Skeletal muscle tissue (tissue), 4 donors: ENCODE results near the gene ALPI. TPM values are rescaled to one million over a fixed set of nuclear protein-coding genes. Genes with fewer than 3 reads are reported as not detected.
"Not testable (repeated sequence)": the region's sequence is repeated elsewhere in the genome, so short reads cannot be mapped to it uniquely, and the experiment has no call there.

Source experiments
- H3K27ac ChIP-seq: one replicate; pipeline ENCODE4 v1.7.0; 2013; ENCODE audit warnings: mild to moderate bottlenecking, low read depth, low read length, inconsistent platforms
- H3K27me3 ChIP-seq, 3 donors: one replicate each; pipeline ENCODE4 v1.7.0; 2013; ENCODE audit warnings: low read length in 3 of 3; ENCODE audit not compliant: control insufficient read depth in 3 of 3, insufficient read depth in 3 of 3
- H3K36me3 ChIP-seq, 3 donors: one replicate each; pipeline ENCODE4 v1.7.0; 2013; ENCODE audit warnings: low read length in 3 of 3; ENCODE audit not compliant: control insufficient read depth in 3 of 3, insufficient read depth in 3 of 3
- H3K4me1 ChIP-seq, 3 donors: one replicate each; pipeline ENCODE4 v1.7.0; 2013; ENCODE audit warnings: low read length in 3 of 3, mild to moderate bottlenecking in 3 of 3; ENCODE audit not compliant: control insufficient read depth in 3 of 3, insufficient read depth in 3 of 3
- H3K4me3 ChIP-seq, 3 donors: one replicate each; pipeline ENCODE4 v1.7.0; 2013; ENCODE audit warnings: low read length in 3 of 3
- H3K9ac ChIP-seq, 3 donors: one replicate each; pipeline ENCODE4 v1.7.0; 2013; ENCODE audit warnings: low read length in 3 of 3, mild to moderate bottlenecking in 3 of 3, moderate library complexity in 2 of 3, low read depth in 1 of 3
- H3K9me3 ChIP-seq, 3 donors: one replicate each; pipeline ENCODE4 v1.7.0; 2013; ENCODE audit warnings: low read length in 3 of 3; ENCODE audit not compliant: control insufficient read depth in 3 of 3
- total RNA-seq: library from RNA; depleted of rRNA; stranded (reverse); fragments of >200 nt; gene quantifications from one replicate; pipeline ENCODE4 v1.2.3, GENCODE V29; 2014
- donor health status: Osteomylitis.

The ALPI gene
- not detected for total RNA-seq

- Histone ChIP-seq H3K9me3 (no peaks in the 10 kb centered on the region), H3K27ac (no peak within 1 kb of the TSS), H3K4me1 (no peaks in the 10 kb centered on the region), H3K4me3 (no peak within 1 kb of the TSS), H3K9ac (no peak within 1 kb of the TSS), H3K27me3 (peaks cover 14 to 28% (median 22%) of the 10 kb centered on the region in 3 donors), H3K36me3 (no peaks in the 10 kb centered on the region)
These were observed at the start of gene ALPI for GRCh38 chr2:232455426-232456255. TSS of gene ALPI (plus strand) at chr2:232456153. CDS start at chr2:232456200, 47 bp downstream.

- H3K9me3 ChIP-seq = no peaks in the 10 kb centered on the region
- peaks cover 10 to 19% (median 11%) of the 10 kb centered on the region in 3 donors for H3K27me3 ChIP-seq
- no peak within 1 kb of the TSS for H3K27ac ChIP-seq
- no peak within 1 kb of the TSS for H3K4me3 ChIP-seq
- no peaks in the 10 kb centered on the region for H3K4me1 ChIP-seq
- no peaks in the 10 kb centered on the region for H3K36me3 ChIP-seq
- no peak within 1 kb of the TSS for H3K9ac ChIP-seq
These were observed 49.2 kb upstream of the ALPI start, which contains the start of gene ALPG for GRCh38 chr2:232406556-232407310. TSS of gene ALPG (plus strand) at chr2:232406844. CDS start at chr2:232406895, 51 bp downstream.

- not testable (repeated sequence) for H3K4me1 ChIP-seq
These were observed 48.4 kb upstream of the ALPI start for GRCh38 chr2:232407428-232408150.

DNA sequence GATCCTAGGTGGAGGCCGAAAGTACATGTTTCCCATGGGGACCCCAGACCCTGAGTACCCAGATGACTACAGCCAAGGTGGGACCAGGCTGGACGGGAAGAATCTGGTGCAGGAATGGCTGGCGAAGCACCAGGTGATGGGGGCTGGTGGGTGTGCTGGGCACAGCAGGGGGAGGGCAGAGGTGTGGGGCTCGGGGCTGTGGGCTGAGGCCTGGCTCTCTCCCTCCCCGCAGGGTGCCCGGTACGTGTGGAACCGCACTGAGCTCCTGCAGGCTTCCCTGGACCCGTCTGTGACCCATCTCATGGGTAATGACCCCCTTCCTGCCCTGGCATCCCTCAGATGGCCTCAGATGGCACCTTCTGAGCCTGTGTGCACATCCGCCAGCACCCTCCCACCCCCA lies 47.7 kb upstream of the ALPI start:
- H3K9me3 ChIP-seq, H3K4me1 ChIP-seq, H3K9ac ChIP-seq, H3K36me3 ChIP-seq, H3K27ac ChIP-seq, H3K4me3 ChIP-seq: not testable (repeated sequence)
- peaks cover 11 to 21% (median 12%) of the 10 kb centered on the region in 3 donors for H3K27me3 ChIP-seq

More at GRCh38 chr2:232407428-232408150, 48.4 kb upstream of the ALPI start:
- H3K27ac ChIP-seq, H3K4me3 ChIP-seq, H3K9me3 ChIP-seq, H3K36me3 ChIP-seq, H3K9ac ChIP-seq: not testable (repeated sequence)
- peaks cover 10 to 21% (median 11%) of the 10 kb centered on the region in 3 donors for H3K27me3 ChIP-seq

GRCh38 chr2:232409617-232410016 lies 46.3 kb upstream of the ALPI start:
- not testable (repeated sequence) for H3K9me3 ChIP-seq, H3K4me3 ChIP-seq, H3K27ac ChIP-seq, H3K36me3 ChIP-seq, H3K9ac ChIP-seq, H3K4me1 ChIP-seq
- peaks cover 14 to 22% (median 15%) of the 10 kb centered on the region in 3 donors for H3K27me3 ChIP-seq

GRCh38 chr2:232410238-232410900 lies 45.6 kb upstream of the ALPI start:
- no peak overlapping the region for H3K9ac ChIP-seq
- peaks cover 19 to 29% (median 22%) of the 10 kb centered on the region in 3 donors for H3K27me3 ChIP-seq
- no peaks in the 10 kb centered on the region for H3K36me3 ChIP-seq
- H3K9me3 ChIP-seq = no peaks in the 10 kb centered on the region
- no peak overlapping the region for H3K27ac ChIP-seq
- no peaks in the 10 kb centered on the region for H3K4me1 ChIP-seq
- no peak overlapping the region for H3K4me3 ChIP-seq

DNA sequence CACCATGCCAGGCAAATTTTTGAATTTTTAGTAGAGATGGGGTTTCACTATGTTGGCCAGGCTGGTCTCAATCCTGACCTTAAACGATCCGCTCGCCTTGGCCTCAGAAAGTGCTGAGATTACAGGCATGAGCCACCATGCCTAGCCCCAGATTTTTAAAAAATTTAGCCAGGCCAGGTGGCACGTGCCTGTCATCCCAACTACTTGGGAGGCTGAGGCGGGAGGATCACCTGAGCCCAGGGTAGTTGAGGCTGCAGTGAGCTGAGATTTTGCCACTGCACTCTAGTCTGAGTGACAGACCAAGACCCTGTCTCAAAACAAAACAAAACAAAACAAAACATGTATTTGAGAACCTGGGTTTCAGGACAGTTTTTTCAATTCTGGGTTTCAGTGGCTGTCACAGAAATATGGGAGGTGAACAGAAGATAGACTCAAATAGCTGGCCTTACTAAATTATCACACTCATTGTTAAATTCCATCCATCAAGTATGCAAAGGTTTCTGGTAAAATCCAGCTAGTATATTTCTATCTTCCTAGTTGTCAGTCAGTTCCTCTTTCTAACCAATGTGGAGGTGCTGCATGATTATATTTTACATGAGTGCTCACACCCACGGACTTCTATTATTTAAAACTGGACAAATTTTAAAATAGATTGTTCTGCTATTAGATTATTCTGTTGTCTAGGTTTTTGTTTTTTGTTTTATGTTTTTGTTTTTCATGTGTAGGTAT lies 43.9 kb upstream of the ALPI start:
- Histone ChIP-seq H3K4me3 (no peak overlapping the region), H3K27ac (no peak overlapping the region), H3K36me3 (no peaks in the 10 kb centered on the region), H3K9me3 (no peaks in the 10 kb centered on the region), H3K9ac (no peak overlapping the region), H3K27me3 (peaks cover 33 to 44% (median 39%) of the 10 kb centered on the region in 3 donors), H3K4me1 (no peaks in the 10 kb centered on the region)

GRCh38 chr2:232412986-232413385 lies 43.0 kb upstream of the ALPI start:
- Histone ChIP-seq H3K27ac (no peak overlapping the region), H3K4me1 (no peaks in the 10 kb centered on the region), H3K4me3 (no peak overlapping the region), H3K27me3 (peaks cover 40 to 53% (median 47%) of the 10 kb centered on the region in 3 donors), H3K9me3 (no peaks in the 10 kb centered on the region), H3K9ac (no peak overlapping the region), H3K36me3 (no peaks in the 10 kb centered on the region)

GRCh38 chr2:232415138-232415690 lies 40.7 kb upstream of the ALPI start:
- H3K9me3 ChIP-seq = no peaks in the 10 kb centered on the region
- peaks cover 2 to 14% (median 2%) of the 10 kb centered on the region in 3 donors for H3K4me1 ChIP-seq
- H3K9ac ChIP-seq = no peak overlapping the region
- peaks cover 56 to 66% (median 64%) of the 10 kb centered on the region in 3 donors for H3K27me3 ChIP-seq
- H3K36me3 ChIP-seq = no peaks in the 10 kb centered on the region
- H3K4me3 ChIP-seq = no peak overlapping the region
- H3K27ac ChIP-seq = no peak overlapping the region
